ENCODE data around the gene PCDH9.

PCDH9 gene

DNA sequence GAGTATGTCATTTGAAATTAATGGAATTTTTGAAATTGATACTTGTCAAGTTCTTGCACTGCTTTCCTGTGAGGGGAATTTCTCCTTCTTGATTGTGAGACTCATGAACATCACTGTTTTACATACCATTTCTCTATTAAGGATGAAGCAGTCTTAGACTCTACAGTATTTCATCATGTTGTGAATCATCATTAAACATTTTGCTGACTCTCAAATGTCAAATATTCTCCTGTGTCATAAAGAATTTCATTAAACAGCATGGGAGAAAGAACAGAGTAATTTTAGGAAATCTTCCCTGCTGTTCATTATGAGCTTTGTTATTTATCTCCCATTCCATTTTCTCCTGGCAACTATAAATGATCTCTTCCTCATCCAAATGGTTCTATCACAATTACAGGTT is 729.0 kb downstream of the PCDH9 start:
- Histone ChIP-seq H3K4me2 (ENCODE audit: low read length) (no peak overlapping the region), H3K9ac (ENCODE audit: low read length) (no peak overlapping the region), H3K4me1 (ENCODE audit: insufficient read depth, low read length, severe bottlenecking) (no peaks in the 10 kb centered on the region), H4K20me1 (ENCODE audit: insufficient read depth, low read length) (no peaks in the 10 kb centered on the region), H3K27ac (ENCODE audit: low read depth, low read length, poor library complexity, severe bottlenecking) (no peak overlapping the region), H3K79me2 (ENCODE audit: insufficient read depth, low read length) (no peaks in the 10 kb centered on the region), H3K9me3 (ENCODE audit: low read length) (peaks cover 15% of the 10 kb centered on the region), H3K27me3 (ENCODE audit: insufficient read depth, low read length) (no peaks in the 10 kb centered on the region), H2AFZ (ENCODE audit: low read length) (peak overlapping the region; percentile 55; the same call in 1 of the 2 replicates), H3K9me2 (ENCODE audit: low read depth, low read length) (no peaks in the 10 kb centered on the region), H3F3A (ENCODE audit: insufficient read depth, low read length) (no peaks in the 10 kb centered on the region), H3K36me3 (ENCODE audit: insufficient read depth, low read length) (0 out of 2 replicates have a peak, but pooled peaks cover 3% of the 10 kb centered on the region), H3K4me3 (ENCODE audit: low read depth, low read length, poor library complexity, severe bottlenecking) (no peak overlapping the region)
- TF ChIP-seq CTCF (IDR thresholded peaks at IDR 0.05; ENCODE audit: low read length), result no peak
- no peak for TF ChIP-seq EZH2 (IDR thresholded peaks at IDR 0.05; ENCODE audit: borderline replicate concordance, low read length)

DNA sequence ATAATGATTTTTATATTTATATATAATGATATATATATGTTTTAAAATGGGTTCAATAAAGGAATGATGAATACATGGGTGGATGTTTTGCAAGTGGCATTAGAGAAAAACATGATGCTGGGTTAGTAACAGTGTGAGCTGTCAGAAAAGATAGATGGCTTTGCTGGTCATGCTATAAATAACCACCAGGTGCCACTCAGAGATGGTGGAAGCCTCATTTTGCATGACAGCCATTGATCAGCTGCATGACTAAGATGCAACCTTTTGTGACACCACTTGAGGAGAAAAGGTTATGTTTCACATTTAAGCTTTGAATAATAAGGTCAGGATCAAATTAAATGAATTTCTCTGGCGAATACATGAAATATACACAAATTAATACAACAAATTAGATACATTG is 737.7 kb downstream of the PCDH9 start:
- H3K27me3 ChIP-seq (ENCODE audit: insufficient read depth, low read length), result no peaks in the 10 kb centered on the region
- peak overlapping the region; percentile 27; the same call in 1 of the 2 replicates for H3K9ac ChIP-seq (ENCODE audit: low read length)
- no peaks in the 10 kb centered on the region for H3K36me3 ChIP-seq (ENCODE audit: insufficient read depth, low read length)
- peak overlapping the region; percentile 91; the same call in 1 of the 2 replicates for H2AFZ ChIP-seq (ENCODE audit: low read length)
- no peak overlapping the region for H3K4me3 ChIP-seq (ENCODE audit: low read depth, low read length, poor library complexity, severe bottlenecking)
- H3F3A ChIP-seq (ENCODE audit: insufficient read depth, low read length), result no peaks in the 10 kb centered on the region
- H4K20me1 ChIP-seq (ENCODE audit: insufficient read depth, low read length), result no peaks in the 10 kb centered on the region
- no peaks in the 10 kb centered on the region for H3K79me2 ChIP-seq (ENCODE audit: insufficient read depth, low read length)
- H3K9me2 ChIP-seq (ENCODE audit: low read depth, low read length), result no peaks in the 10 kb centered on the region
- TF ChIP-seq CTCF (IDR thresholded peaks at IDR 0.05; ENCODE audit: low read length) (peak; percentile 66; the same call in 1 of the 2 replicates), EZH2 (IDR thresholded peaks at IDR 0.05; ENCODE audit: borderline replicate concordance, low read length) (no peak)
- H3K4me2 ChIP-seq (ENCODE audit: low read length), result peak overlapping the region; percentile 57
- peaks cover 50% of the 10 kb centered on the region for H3K4me1 ChIP-seq (ENCODE audit: insufficient read depth, low read length, severe bottlenecking)
- no peaks in the 10 kb centered on the region for H3K9me3 ChIP-seq (ENCODE audit: low read length)
- H3K27ac ChIP-seq (ENCODE audit: low read depth, low read length, poor library complexity, severe bottlenecking), result peak overlapping the region; percentile 66

DNA sequence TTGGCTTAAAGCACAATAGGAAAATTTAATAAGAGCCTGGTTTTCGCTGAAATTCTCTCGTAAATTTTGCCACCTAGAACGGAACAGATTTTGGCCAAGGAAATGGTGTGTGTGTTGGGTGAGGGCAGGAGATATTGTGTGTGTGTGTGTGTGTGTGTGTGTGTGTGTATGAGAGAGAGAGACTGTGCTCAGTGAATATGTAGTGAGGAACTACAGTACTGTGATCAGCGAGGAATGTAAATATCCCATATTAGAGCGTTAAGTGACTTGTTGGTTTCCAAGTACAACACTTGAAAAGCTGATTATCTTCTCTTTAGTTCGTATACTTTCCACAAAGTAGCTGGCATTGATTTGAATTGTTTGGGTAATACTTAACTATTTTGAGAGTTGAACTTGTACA is 738.9 kb downstream of the PCDH9 start:
- Histone ChIP-seq H3K9ac (ENCODE audit: low read length) (peak overlapping the region; percentile 12; the same call in 1 of the 2 replicates), H3K79me2 (ENCODE audit: insufficient read depth, low read length) (no peaks in the 10 kb centered on the region), H4K20me1 (ENCODE audit: insufficient read depth, low read length) (no peaks in the 10 kb centered on the region), H3K36me3 (ENCODE audit: insufficient read depth, low read length) (no peaks in the 10 kb centered on the region), H3K4me3 (ENCODE audit: low read depth, low read length, poor library complexity, severe bottlenecking) (no peak overlapping the region), H3K4me2 (ENCODE audit: low read length) (peak overlapping the region; percentile 24), H3K9me3 (ENCODE audit: low read length) (no peaks in the 10 kb centered on the region), H2AFZ (ENCODE audit: low read length) (peak overlapping the region; percentile 17), H3K4me1 (ENCODE audit: insufficient read depth, low read length, severe bottlenecking) (peaks cover 50% of the 10 kb centered on the region), H3F3A (ENCODE audit: insufficient read depth, low read length) (no peaks in the 10 kb centered on the region), H3K27me3 (ENCODE audit: insufficient read depth, low read length) (no peaks in the 10 kb centered on the region), H3K9me2 (ENCODE audit: low read depth, low read length) (no peaks in the 10 kb centered on the region), H3K27ac (ENCODE audit: low read depth, low read length, poor library complexity, severe bottlenecking) (peak overlapping the region; percentile 63)
- TF ChIP-seq CTCF (IDR thresholded peaks at IDR 0.05; ENCODE audit: low read length), result no peak
- no peak for TF ChIP-seq EZH2 (IDR thresholded peaks at IDR 0.05; ENCODE audit: borderline replicate concordance, low read length)

Measured in OCI-LY1 (cell line).